PFSK-1 (cell line): ENCODE measurements around the gene CTNNA3.

Source experiments
- TAF1 ChIP-seq: IDR thresholded peaks from 2 replicates; pipeline ENCODE4 v1.6.1; 2012; ENCODE audit warnings: low read length, control low read depth, borderline replicate concordance; ENCODE audit not compliant: insufficient read depth
- TF ChIP-seq, protein P1 (sequence below), 2 experiments: IDR thresholded peaks; 2 replicates each; pipeline versions ENCODE4 v1.6.1 to v1.8.0; 2011 to 2012; ENCODE audit warnings: low read depth in 2 of 2, low read length in 2 of 2, control low read depth in 1 of 2, inconsistent platforms in 1 of 2, mild to moderate bottlenecking in 1 of 2, moderate library complexity in 1 of 2; ENCODE audit not compliant: insufficient read depth in 1 of 2

DNA sequence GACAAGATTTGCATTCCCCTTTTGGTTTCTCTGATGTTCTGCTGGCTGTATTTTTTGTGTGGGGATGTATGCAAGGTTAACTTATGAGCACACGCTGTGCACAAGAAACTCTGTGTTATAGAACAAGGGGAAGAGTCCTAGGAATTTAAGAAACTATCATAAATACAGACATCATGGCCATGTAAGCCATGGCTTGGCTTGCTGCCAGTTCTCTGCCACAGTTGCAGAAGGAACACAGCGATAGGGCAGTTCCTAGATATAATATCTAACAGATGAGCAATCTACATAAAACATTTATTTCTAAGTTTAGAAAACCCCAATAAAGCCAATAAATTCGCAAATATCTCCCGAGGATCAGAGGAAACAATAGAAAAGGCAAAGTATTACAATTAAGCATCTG, 616.9 kb downstream of the CTNNA3 start:
- TF ChIP-seq, protein P1, sequence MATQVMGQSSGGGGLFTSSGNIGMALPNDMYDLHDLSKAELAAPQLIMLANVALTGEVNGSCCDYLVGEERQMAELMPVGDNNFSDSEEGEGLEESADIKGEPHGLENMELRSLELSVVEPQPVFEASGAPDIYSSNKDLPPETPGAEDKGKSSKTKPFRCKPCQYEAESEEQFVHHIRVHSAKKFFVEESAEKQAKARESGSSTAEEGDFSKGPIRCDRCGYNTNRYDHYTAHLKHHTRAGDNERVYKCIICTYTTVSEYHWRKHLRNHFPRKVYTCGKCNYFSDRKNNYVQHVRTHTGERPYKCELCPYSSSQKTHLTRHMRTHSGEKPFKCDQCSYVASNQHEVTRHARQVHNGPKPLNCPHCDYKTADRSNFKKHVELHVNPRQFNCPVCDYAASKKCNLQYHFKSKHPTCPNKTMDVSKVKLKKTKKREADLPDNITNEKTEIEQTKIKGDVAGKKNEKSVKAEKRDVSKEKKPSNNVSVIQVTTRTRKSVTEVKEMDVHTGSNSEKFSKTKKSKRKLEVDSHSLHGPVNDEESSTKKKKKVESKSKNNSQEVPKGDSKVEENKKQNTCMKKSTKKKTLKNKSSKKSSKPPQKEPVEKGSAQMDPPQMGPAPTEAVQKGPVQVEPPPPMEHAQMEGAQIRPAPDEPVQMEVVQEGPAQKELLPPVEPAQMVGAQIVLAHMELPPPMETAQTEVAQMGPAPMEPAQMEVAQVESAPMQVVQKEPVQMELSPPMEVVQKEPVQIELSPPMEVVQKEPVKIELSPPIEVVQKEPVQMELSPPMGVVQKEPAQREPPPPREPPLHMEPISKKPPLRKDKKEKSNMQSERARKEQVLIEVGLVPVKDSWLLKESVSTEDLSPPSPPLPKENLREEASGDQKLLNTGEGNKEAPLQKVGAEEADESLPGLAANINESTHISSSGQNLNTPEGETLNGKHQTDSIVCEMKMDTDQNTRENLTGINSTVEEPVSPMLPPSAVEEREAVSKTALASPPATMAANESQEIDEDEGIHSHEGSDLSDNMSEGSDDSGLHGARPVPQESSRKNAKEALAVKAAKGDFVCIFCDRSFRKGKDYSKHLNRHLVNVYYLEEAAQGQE (IDR thresholded peaks at IDR 0.05; ENCODE audit: insufficient read depth in 1 of 2, low read depth in 2 of 2, low read length in 2 of 2) = no peak
- no peak for TF ChIP-seq TAF1
